NOMO-1 treated with DMSO at 0.1 percent for 48 hours (cell line): Measurements from ENCODE around the gene PIGT.

Source experiments
- DNase-seq: peaks from one replicate; lab custom pipeline; 2025; ENCODE audit not compliant: unreplicated experiment; lab: John Stamatoyannopoulos, UW

The PIGT gene

GRCh38 chr20:45400346-45401031, 15.5 kb upstream of the PIGT start:
- DNase-seq, result no peak

- DNase-seq, result no peak
These were observed 13.0 kb upstream of the PIGT start for GRCh38 chr20:45402946-45403345.

GRCh38 chr20:45404438-45404837, 11.5 kb upstream of the PIGT start:
- DNase-seq, result no peak

- DNase-seq, result no peak
These were observed 10.2 kb upstream of the PIGT start for GRCh38 chr20:45405571-45406259.

- no peak for DNase-seq
These were observed 9.5 kb upstream of the PIGT start for GRCh38 chr20:45406260-45407066.

- DNase-seq, result no peak
These were observed 8.7 kb upstream of the PIGT start for GRCh38 chr20:45407067-45407745.

- no peak for DNase-seq
These were observed 7.9 kb upstream of the PIGT start, which contains the start of gene DBNDD2 for GRCh38 chr20:45407783-45408645. TSS of gene DBNDD2 (plus strand) at chr20:45408289. CDS start at chr20:45408468, 179 bp downstream.

- DNase-seq, result peak; percentile 42
These were observed 7.2 kb upstream of the PIGT start for GRCh38 chr20:45408646-45409213.

- DNase-seq, result no peak
These were observed 6.2 kb upstream of the PIGT start for GRCh38 chr20:45409521-45410272.

GRCh38 chr20:45410887-45411286, 5.1 kb upstream of the PIGT start:
- no peak for DNase-seq

GRCh38 chr20:45412653-45413052, 3.3 kb upstream of the PIGT start:
- DNase-seq, result no peak

GRCh38 chr20:45413479-45413878, 2.5 kb upstream of the PIGT start:
- no peak for DNase-seq

- no peak for DNase-seq
These were observed 976 bp downstream of the PIGT start for GRCh38 chr20:45416917-45417316.

GRCh38 chr20:45419188-45420091, 3.5 kb downstream of the PIGT start:
- DNase-seq, result no peak

GRCh38 chr20:45420125-45420524, 4.2 kb downstream of the PIGT start:
- DNase-seq, result no peak

GRCh38 chr20:45423700-45424099, 7.8 kb downstream of the PIGT start:
- DNase-seq, result no peak

GRCh38 chr20:45425561-45425960, 9.6 kb downstream of the PIGT start:
- no peak for DNase-seq

GRCh38 chr20:45426320-45427016, 10.5 kb downstream of the PIGT start:
- no peak for DNase-seq
